NCI-H1092 treated with DMSO at 0.1 percent for 48 hours (cell line): ENCODE results near the gene UNC13A.

Source experiments
- DNase-seq: peaks from one replicate; lab custom pipeline; 2025; lab: John Stamatoyannopoulos, UW

UNC13A gene

GRCh38 chr19:17669419-17669818 lies 18.7 kb downstream of the UNC13A start:
- no peak for DNase-seq

- no peak for DNase-seq
Observed at GRCh38 chr19:17665058-17665457, 23.1 kb downstream of the UNC13A start.

- DNase-seq: no peak
Observed at GRCh38 chr19:17659996-17660395, 28.2 kb downstream of the UNC13A start.

- no peak for DNase-seq
Observed at GRCh38 chr19:17658666-17659065, 29.5 kb downstream of the UNC13A start.

GRCh38 chr19:17658240-17658639 lies 29.9 kb downstream of the UNC13A start:
- no peak for DNase-seq

- DNase-seq: no peak
Observed at GRCh38 chr19:17656970-17657369, 31.2 kb downstream of the UNC13A start.

GRCh38 chr19:17655751-17656472 lies 32.2 kb downstream of the UNC13A start:
- no peak for DNase-seq

GRCh38 chr19:17654993-17655392 lies 33.2 kb downstream of the UNC13A start:
- DNase-seq: no peak

- no peak for DNase-seq
Observed at GRCh38 chr19:17652627-17653026, 35.5 kb downstream of the UNC13A start.

- no peak for DNase-seq
Observed at GRCh38 chr19:17648786-17649185, 39.4 kb downstream of the UNC13A start.

- no peak for DNase-seq
Observed at GRCh38 chr19:17648097-17648660, 40.0 kb downstream of the UNC13A start.

GRCh38 chr19:17647071-17648020 lies 40.8 kb downstream of the UNC13A start:
- DNase-seq: no peak

GRCh38 chr19:17646441-17646840 lies 41.7 kb downstream of the UNC13A start:
- DNase-seq: no peak

GRCh38 chr19:17645339-17645963 lies 42.7 kb downstream of the UNC13A start:
- no peak for DNase-seq

- DNase-seq: no peak
Observed at GRCh38 chr19:17642656-17643055, 45.5 kb downstream of the UNC13A start.

GRCh38 chr19:17641846-17642245 lies 46.3 kb downstream of the UNC13A start:
- DNase-seq: no peak

- DNase-seq: no peak
Observed at GRCh38 chr19:17641181-17641580, 47.0 kb downstream of the UNC13A start.

- no peak for DNase-seq
Observed at GRCh38 chr19:17633700-17634099, 54.5 kb downstream of the UNC13A start.

- DNase-seq: no peak
Observed at GRCh38 chr19:17632577-17632976, 55.6 kb downstream of the UNC13A start.

- no peak for DNase-seq
Observed at GRCh38 chr19:17629760-17630159, 58.4 kb downstream of the UNC13A start.

- DNase-seq: no peak
Observed at GRCh38 chr19:17627921-17628320, 60.2 kb downstream of the UNC13A start.

- no peak for DNase-seq
Observed at GRCh38 chr19:17627161-17627560, 61.0 kb downstream of the UNC13A start.
